ENCODE measurements around the gene KL. TPM values are rescaled to one million over a fixed set of nuclear protein-coding genes. Genes with fewer than 3 reads are reported as not detected.

KL gene
- polyA plus RNA-seq, 2 of the 4 experiments (the other 2 are of a cell fraction) = 0.01 TPM; not detected in 1

GRCh38 chr13:33109801-33110200, 93.6 kb downstream of the KL start:
- peak in 1 of 2 experiments; percentile 35; a peak in 2 of 5 replicates for TF ChIP-seq RAD21 (conservative IDR thresholded peaks at IDR 0.05 in 1 of 2, IDR thresholded peaks at IDR 0.05 in 1 of 2)
- no peak for TF ChIP-seq EHF (CRISPR knock-in tag; IDR thresholded peaks at IDR 0.05)
- no peaks in the 10 kb centered on the region for H3K4me1 ChIP-seq
- CTCF ChIA-PET = interaction anchor here (0.7 to 0.8 kb wide), 3 partner anchors 14 to 614 kb away, joined by 3 read pairs; no protein-coding TSS in a partner anchor
- no peaks in the 10 kb centered on the region for H3K9me3 ChIP-seq
- POLR2A ChIA-PET = no interaction called here
- FAIRE-seq (no peak), DNase-seq (ENCODE audit: low read depth in 1 of 2, low spot score in 1 of 2) (peak in 1 of 2 experiments; percentile 15), ATAC-seq (peak in 1 of 2 experiments; percentile 47; a peak in 1 of 6 replicates)
- WGBS (ENCODE audit: missing lambda C conversion rate) = 86% methylated on average over 6 of the region's 10 CpGs
- H3K4me2 ChIP-seq = no peak overlapping the region
- H3K27ac ChIP-seq = no peak overlapping the region
- H3K4me3 ChIP-seq = no peak overlapping the region

GRCh38 chr13:33110386-33110712, 94.1 kb downstream of the KL start:
- no peak overlapping the region for H3K4me2 ChIP-seq
- no peak overlapping the region for H3K4me3 ChIP-seq
- no peaks in the 10 kb centered on the region for H3K4me1 ChIP-seq
- POLR2A ChIA-PET = no interaction called here
- TF ChIP-seq CTCF (IDR thresholded peaks at IDR 0.05) = no peak
- TF ChIP-seq REST (IDR thresholded peaks at IDR 0.05) = no peak
- TF ChIP-seq KDM5A (IDR thresholded peaks at IDR 0.05) = no peak
- no peak for TF ChIP-seq NFE2L2 (conservative IDR thresholded peaks at IDR 0.05; ENCODE audit: low read length)
- no peak for TF ChIP-seq KDM1A (IDR thresholded peaks at IDR 0.05; ENCODE audit: low read depth)
- TF ChIP-seq BHLHE40 (IDR thresholded peaks at IDR 0.05; ENCODE audit: low read depth, low read length) = no peak
- no peak for TF ChIP-seq NPAS2 (CRISPR knock-in tag; IDR thresholded peaks at IDR 0.05; ENCODE audit: borderline replicate concordance)
- no peak for TF ChIP-seq CHD2 (IDR thresholded peaks at IDR 0.05; ENCODE audit: low read length, partially characterized antibody)
- TF ChIP-seq RARB (CRISPR knock-in tag; IDR thresholded peaks at IDR 0.05) = no peak
- TF ChIP-seq ATOH8 (CRISPR knock-in tag; IDR thresholded peaks at IDR 0.05; ENCODE audit: low read depth) = no peak
- TF ChIP-seq MAZ (IDR thresholded peaks at IDR 0.05; ENCODE audit: borderline replicate concordance, low read depth, low read length) = no peak
- no peak for TF ChIP-seq MAFK (IDR thresholded peaks at IDR 0.05; ENCODE audit: partially characterized antibody)
- TF ChIP-seq HES2 (IDR thresholded peaks at IDR 0.05) = no peak
- TF ChIP-seq SREBF2 (IDR thresholded peaks at IDR 0.05) = no peak
- TF ChIP-seq ZNF302 (CRISPR knock-in tag; IDR thresholded peaks at IDR 0.05) = no peak
- no peak for TF ChIP-seq FOSB (CRISPR knock-in tag; IDR thresholded peaks at IDR 0.05)
- H3K27ac ChIP-seq = no peak overlapping the region
- FAIRE-seq (no peak), ATAC-seq (no peak), DNase-seq (ENCODE audit: low read depth in 1 of 2, low spot score in 1 of 2) (no peak)
- CTCF ChIA-PET = interaction anchor here (0.7 to 0.8 kb wide), 2 partner anchors 13 to 613 kb away, joined by 3 read pairs; no protein-coding TSS in a partner anchor
- H3K9me3 ChIP-seq = no peaks in the 10 kb centered on the region
- WGBS (ENCODE audit: missing lambda C conversion rate) = 87% methylated on average over 5 of the region's 5 CpGs

Measured in A549 (cell line).